CD4-positive, alpha-beta T cell treated with Interleukin-6 at 100 ng/mL for 8 hours (primary cell): ENCODE results near the gene ING5.
"Not testable (repeated sequence)": the region's sequence is repeated elsewhere in the genome, so short reads cannot be mapped to it uniquely, and the experiment has no call there.

Experiments
- DNase-seq: peaks from one replicate; pipeline ENCODE4 v3.0.0-alpha.2; 2020; ENCODE audit warnings: mixed read lengths, low spot score

The ING5 gene

GRCh38 chr2:241701399-241702154, at the start of gene ING5:
Gene ING5 (plus strand): TSS chr2:241702039. CDS start chr2:241702066, 27 bp downstream.
- DNase-seq, result peak; percentile 94

- DNase-seq, result no peak
Observed at GRCh38 chr2:241652142-241652541, 49.7 kb upstream of the ING5 start.

GRCh38 chr2:241652722-241653121, 49.1 kb upstream of the ING5 start:
- DNase-seq, result no peak

GRCh38 chr2:241653210-241653750, 48.6 kb upstream of the ING5 start:
- no peak for DNase-seq

GRCh38 chr2:241654551-241654950, 47.3 kb upstream of the ING5 start:
- no peak for DNase-seq

- DNase-seq, result no peak
Observed at GRCh38 chr2:241655516-241656189, 46.2 kb upstream of the ING5 start.

GRCh38 chr2:241656190-241656741, 45.6 kb upstream of the ING5 start:
- DNase-seq, result no peak

GRCh38 chr2:241657786-241658254, 44.0 kb upstream of the ING5 start:
- no peak for DNase-seq

- DNase-seq, result no peak
Observed at GRCh38 chr2:241658296-241658695, 43.5 kb upstream of the ING5 start.

- peak; percentile 19 for DNase-seq
Observed at GRCh38 chr2:241659150-241659739, 42.6 kb upstream of the ING5 start.

- DNase-seq, result no peak
Observed at GRCh38 chr2:241660593-241661213, 41.1 kb upstream of the ING5 start.

GRCh38 chr2:241662731-241663130, 39.1 kb upstream of the ING5 start:
- not testable (repeated sequence) for DNase-seq

- no peak for DNase-seq
Observed at GRCh38 chr2:241665731-241666440, 36.0 kb upstream of the ING5 start.

GRCh38 chr2:241666627-241667400, 35.0 kb upstream of the ING5 start:
- DNase-seq, result no peak

- DNase-seq, result no peak
Observed at GRCh38 chr2:241668354-241668753, 33.5 kb upstream of the ING5 start.

- no peak for DNase-seq
Observed at GRCh38 chr2:241668839-241669238, 33.0 kb upstream of the ING5 start.

- DNase-seq, result no peak
Observed at GRCh38 chr2:241670333-241671110, 31.3 kb upstream of the ING5 start.

GRCh38 chr2:241671457-241672240, 30.2 kb upstream of the ING5 start:
- DNase-seq, result no peak
